22Rv1 (cell line): ENCODE measurements around the gene JDP2.

Source experiments
- CTCF ChIP-seq: fragments of 450-650 bp; IDR thresholded peaks from 2 replicates; pipeline ENCODE4 v1.5.1; 2017; ENCODE audit warnings: mild to moderate bottlenecking
- ZFX ChIP-seq: fragments of 450-650 bp; IDR thresholded peaks from 2 replicates; pipeline ENCODE4 v1.6.1; 2017; ENCODE audit warnings: antibody characterized with exemption, borderline replicate concordance

DNA sequence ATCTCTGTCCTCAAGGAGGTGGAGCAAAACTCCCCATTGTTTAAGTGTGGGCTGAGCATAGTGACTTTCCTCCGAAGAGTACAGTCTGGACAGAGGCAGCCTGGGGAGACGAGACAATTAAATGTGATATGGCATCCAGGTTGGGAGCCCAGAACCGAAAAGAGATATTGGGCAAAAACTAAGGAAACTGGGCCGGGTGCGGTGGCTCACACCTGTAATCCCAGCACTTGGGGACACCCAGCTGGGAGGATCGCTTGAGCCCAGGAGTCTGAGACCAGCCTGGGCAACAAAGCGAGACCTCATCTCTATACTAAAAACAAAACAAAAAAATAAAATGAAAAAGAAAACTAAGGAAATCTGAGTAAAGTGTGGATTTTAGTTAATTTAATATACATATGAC, 35.9 kb upstream of the JDP2 start:
- TF ChIP-seq CTCF (no peak), ZFX (no peak)
